Measurements from ENCODE around the gene XPO4.

Gene XPO4

GRCh38 chr13:20812890-20813289 lies 89.7 kb downstream of the XPO4 start:
- Histone ChIP-seq H3K27ac (ENCODE audit: low read depth, low read length, severe bottlenecking) (no peak overlapping the region), H3K4me1 (ENCODE audit: control insufficient read depth, insufficient read depth, low read length, poor library complexity, severe bottlenecking) (peaks cover 14% of the 10 kb centered on the region), H3K36me3 (ENCODE audit: control insufficient read depth, insufficient read depth, low read length) (peaks cover 18% of the 10 kb centered on the region), H3K4me3 (ENCODE audit: extremely low read depth, insufficient read depth, low read length, poor library complexity, severe bottlenecking) (no peak overlapping the region), H3K9me3 (ENCODE audit: control insufficient read depth, low read length) (no peaks in the 10 kb centered on the region)
- 91 to 100% methylated on average over 2 of the region's 7 CpGs for WGBS, 2 experiments (ENCODE audit: insufficient coverage in 2 of 2)

- Histone ChIP-seq H3K36me3 (ENCODE audit: control insufficient read depth, insufficient read depth, low read length) (peaks cover 26% of the 10 kb centered on the region), H3K4me1 (ENCODE audit: control insufficient read depth, insufficient read depth, low read length, poor library complexity, severe bottlenecking) (peaks cover 5% of the 10 kb centered on the region), H3K9me3 (ENCODE audit: control insufficient read depth, low read length) (no peaks in the 10 kb centered on the region), H3K4me3 (ENCODE audit: extremely low read depth, insufficient read depth, low read length, poor library complexity, severe bottlenecking) (no peak overlapping the region), H3K27ac (ENCODE audit: low read depth, low read length, severe bottlenecking) (no peak overlapping the region)
- 90 to 100% methylated on average over 1 to 2 of the region's 2 CpGs for WGBS, 2 experiments (ENCODE audit: insufficient coverage in 2 of 2)
Measured at GRCh38 chr13:20810808-20811207, 91.7 kb downstream of the XPO4 start.

- H3K36me3 ChIP-seq (ENCODE audit: control insufficient read depth, insufficient read depth, low read length): peaks cover 29% of the 10 kb centered on the region
- no peak overlapping the region for H3K4me3 ChIP-seq (ENCODE audit: extremely low read depth, insufficient read depth, low read length, poor library complexity, severe bottlenecking)
- H3K4me1 ChIP-seq (ENCODE audit: control insufficient read depth, insufficient read depth, low read length, poor library complexity, severe bottlenecking): no peaks in the 10 kb centered on the region
- H3K9me3 ChIP-seq (ENCODE audit: control insufficient read depth, low read length): no peaks in the 10 kb centered on the region
- WGBS, 2 experiments (ENCODE audit: insufficient coverage in 2 of 2): 92% methylated on average over 3 of the region's 4 CpGs; no CpG with 5 or more reads in 1 of the 2 experiments
- H3K27ac ChIP-seq (ENCODE audit: low read depth, low read length, severe bottlenecking): no peak overlapping the region
Measured at GRCh38 chr13:20808874-20809273, 93.7 kb downstream of the XPO4 start.

- no peak overlapping the region for H3K4me3 ChIP-seq (ENCODE audit: extremely low read depth, insufficient read depth, low read length, poor library complexity, severe bottlenecking)
- H3K27ac ChIP-seq (ENCODE audit: low read depth, low read length, severe bottlenecking): no peak overlapping the region
- H3K9me3 ChIP-seq (ENCODE audit: control insufficient read depth, low read length): no peaks in the 10 kb centered on the region
- H3K4me1 ChIP-seq (ENCODE audit: control insufficient read depth, insufficient read depth, low read length, poor library complexity, severe bottlenecking): peaks cover 6% of the 10 kb centered on the region
- peaks cover 24% of the 10 kb centered on the region for H3K36me3 ChIP-seq (ENCODE audit: control insufficient read depth, insufficient read depth, low read length)
- WGBS, 2 experiments (ENCODE audit: insufficient coverage in 2 of 2): 80 to 94% methylated on average over 1 to 2 of the region's 3 CpGs
Measured at GRCh38 chr13:20803180-20803965, 99.2 kb downstream of the XPO4 start.

DNA sequence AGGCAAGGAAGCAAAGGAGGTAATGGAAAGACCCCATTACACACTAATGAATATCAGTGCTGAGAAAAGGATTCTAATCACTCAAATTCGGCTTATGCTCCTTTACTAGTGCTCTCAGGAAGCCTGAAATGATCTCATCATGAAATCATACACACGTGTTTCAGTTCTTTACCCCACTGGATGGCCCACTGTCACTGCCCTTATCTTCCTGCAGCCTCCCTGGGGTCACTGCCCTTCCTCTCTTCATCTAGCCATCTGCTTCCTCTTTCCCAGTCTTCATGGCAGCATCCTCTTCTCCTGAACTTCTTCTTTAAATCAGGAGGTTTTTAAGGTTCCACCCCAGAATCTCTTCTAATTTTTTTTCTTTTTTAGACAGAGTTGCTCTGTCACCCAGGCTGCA lies 100.8 kb downstream of the XPO4 start:
- H3K36me3 ChIP-seq (ENCODE audit: control insufficient read depth, insufficient read depth, low read length): peaks cover 16% of the 10 kb centered on the region
- no peak overlapping the region for H3K4me3 ChIP-seq (ENCODE audit: extremely low read depth, insufficient read depth, low read length, poor library complexity, severe bottlenecking)
- no peaks in the 10 kb centered on the region for H3K9me3 ChIP-seq (ENCODE audit: control insufficient read depth, low read length)
- no peak overlapping the region for H3K27ac ChIP-seq (ENCODE audit: low read depth, low read length, severe bottlenecking)
- H3K4me1 ChIP-seq (ENCODE audit: control insufficient read depth, insufficient read depth, low read length, poor library complexity, severe bottlenecking): peaks cover 19% of the 10 kb centered on the region
- 66 to 71% methylated on average over 2 of the region's 2 CpGs for WGBS, 2 experiments (ENCODE audit: insufficient coverage in 2 of 2)

DNA sequence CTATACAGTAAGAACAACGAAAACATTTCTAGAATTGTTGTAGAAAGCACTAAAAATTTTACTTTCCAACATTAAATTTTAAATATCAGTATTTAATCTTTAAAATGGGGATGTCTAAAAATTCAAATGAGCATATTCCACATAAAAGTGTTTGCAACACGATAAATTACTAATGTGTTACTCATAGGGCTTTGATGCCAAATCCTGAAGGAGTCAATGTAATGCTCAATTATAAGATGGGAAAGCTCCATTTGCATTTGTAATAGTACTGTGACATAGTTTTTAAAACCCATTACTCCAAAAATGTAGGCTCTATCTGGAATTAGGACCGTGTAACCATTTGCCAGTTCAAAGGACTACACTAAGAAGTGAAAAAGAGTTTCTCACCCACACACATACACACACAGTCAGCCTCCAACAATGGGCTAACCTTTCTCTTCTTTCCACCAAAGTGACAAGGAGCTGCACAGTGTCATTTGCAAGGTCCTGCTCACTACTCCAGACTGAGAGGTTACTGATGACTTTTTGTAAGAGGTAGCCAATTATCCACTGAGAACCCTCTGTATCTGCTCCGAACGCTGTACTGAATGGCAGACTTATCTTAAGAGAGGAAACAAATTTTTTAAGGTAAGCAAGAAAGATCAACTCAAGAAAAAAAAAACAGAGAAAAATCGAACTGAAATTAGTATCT lies 102.7 kb downstream of the XPO4 start:
- WGBS, 2 experiments (ENCODE audit: insufficient coverage in 2 of 2): 91 to 93% methylated on average over 2 to 3 of the region's 6 CpGs
- Histone ChIP-seq H3K4me3 (ENCODE audit: extremely low read depth, insufficient read depth, low read length, poor library complexity, severe bottlenecking) (no peak overlapping the region), H3K4me1 (ENCODE audit: control insufficient read depth, insufficient read depth, low read length, poor library complexity, severe bottlenecking) (peaks cover 19% of the 10 kb centered on the region), H3K36me3 (ENCODE audit: control insufficient read depth, insufficient read depth, low read length) (peaks cover 24% of the 10 kb centered on the region), H3K9me3 (ENCODE audit: control insufficient read depth, low read length) (no peaks in the 10 kb centered on the region), H3K27ac (ENCODE audit: low read depth, low read length, severe bottlenecking) (no peak overlapping the region)

DNA sequence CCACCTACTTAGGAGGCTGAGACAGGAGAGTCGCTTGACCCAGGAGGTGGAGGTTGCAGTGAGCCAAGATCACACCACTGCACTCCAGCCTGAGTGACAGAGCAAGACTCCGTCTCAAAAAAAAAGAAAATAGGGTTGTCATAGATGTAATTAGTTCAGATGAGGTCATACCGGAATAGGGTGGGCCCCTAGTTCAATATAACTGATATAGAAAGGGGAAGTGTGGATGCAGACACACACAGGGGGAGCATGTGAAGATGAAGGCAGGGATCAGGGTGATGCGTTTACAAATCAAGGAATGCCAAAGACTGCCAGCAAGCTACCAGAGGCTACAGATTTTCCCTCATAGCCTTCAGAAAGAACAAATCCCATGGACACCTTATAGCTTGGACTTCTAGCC lies 104.5 kb downstream of the XPO4 start:
- WGBS, 2 experiments (ENCODE audit: insufficient coverage in 2 of 2): 88 to 100% methylated on average over 3 of the region's 4 CpGs
- peaks cover 19% of the 10 kb centered on the region for H3K4me1 ChIP-seq (ENCODE audit: control insufficient read depth, insufficient read depth, low read length, poor library complexity, severe bottlenecking)
- H3K27ac ChIP-seq (ENCODE audit: low read depth, low read length, severe bottlenecking): no peak overlapping the region
- no peaks in the 10 kb centered on the region for H3K9me3 ChIP-seq (ENCODE audit: control insufficient read depth, low read length)
- peaks cover 32% of the 10 kb centered on the region for H3K36me3 ChIP-seq (ENCODE audit: control insufficient read depth, insufficient read depth, low read length)
- no peak overlapping the region for H3K4me3 ChIP-seq (ENCODE audit: extremely low read depth, insufficient read depth, low read length, poor library complexity, severe bottlenecking)

- Histone ChIP-seq H3K27ac (ENCODE audit: low read depth, low read length, severe bottlenecking) (peak overlapping the region; percentile 51), H3K36me3 (ENCODE audit: control insufficient read depth, insufficient read depth, low read length) (peaks cover 32% of the 10 kb centered on the region), H3K4me3 (ENCODE audit: extremely low read depth, insufficient read depth, low read length, poor library complexity, severe bottlenecking) (no peak overlapping the region), H3K4me1 (ENCODE audit: control insufficient read depth, insufficient read depth, low read length, poor library complexity, severe bottlenecking) (peaks cover 17% of the 10 kb centered on the region), H3K9me3 (ENCODE audit: control insufficient read depth, low read length) (no peaks in the 10 kb centered on the region)
- 86 to 93% methylated on average over 3 to 4 of the region's 5 CpGs for WGBS, 2 experiments (ENCODE audit: insufficient coverage in 2 of 2)
Measured at GRCh38 chr13:20796791-20797508, 105.6 kb downstream of the XPO4 start.

- no peak overlapping the region for H3K4me3 ChIP-seq (ENCODE audit: extremely low read depth, insufficient read depth, low read length, poor library complexity, severe bottlenecking)
- no peaks in the 10 kb centered on the region for H3K9me3 ChIP-seq (ENCODE audit: control insufficient read depth, low read length)
- no peaks in the 10 kb centered on the region for H3K4me1 ChIP-seq (ENCODE audit: control insufficient read depth, insufficient read depth, low read length, poor library complexity, severe bottlenecking)
- H3K27ac ChIP-seq (ENCODE audit: low read depth, low read length, severe bottlenecking): no peak overlapping the region
- 89 to 96% methylated on average over 5 to 7 of the region's 7 CpGs for WGBS, 2 experiments (ENCODE audit: insufficient coverage in 2 of 2)
- H3K36me3 ChIP-seq (ENCODE audit: control insufficient read depth, insufficient read depth, low read length): peaks cover 46% of the 10 kb centered on the region
Measured at GRCh38 chr13:20789665-20790064, 112.9 kb downstream of the XPO4 start.

GRCh38 chr13:20788312-20788711 lies 114.2 kb downstream of the XPO4 start:
- no CpG with 5 or more reads among the region's 1 CpG for WGBS, 2 experiments (ENCODE audit: insufficient coverage in 2 of 2)
- peaks cover 39% of the 10 kb centered on the region for H3K36me3 ChIP-seq (ENCODE audit: control insufficient read depth, insufficient read depth, low read length)
- no peak overlapping the region for H3K27ac ChIP-seq (ENCODE audit: low read depth, low read length, severe bottlenecking)
- no peaks in the 10 kb centered on the region for H3K9me3 ChIP-seq (ENCODE audit: control insufficient read depth, low read length)
- no peak overlapping the region for H3K4me3 ChIP-seq (ENCODE audit: extremely low read depth, insufficient read depth, low read length, poor library complexity, severe bottlenecking)
- no peaks in the 10 kb centered on the region for H3K4me1 ChIP-seq (ENCODE audit: control insufficient read depth, insufficient read depth, low read length, poor library complexity, severe bottlenecking)

Data from mesodermal cell (in vitro differentiated cells).